Endometrial microvascular endothelial cells (primary cell): ENCODE results near the gene ARHGEF2. TPM values are rescaled to one million over a fixed set of nuclear protein-coding genes. Genes with fewer than 3 reads are reported as not detected.

ENCODE experiments used
- in situ Hi-C: cut with HindIII; loops from 2 replicates; pipeline ENCODE4 v1.10.0; 2017; ENCODE audit warnings: low sequenced_read_pairs, low pct_unique_long_range_greater_than_20kb; ENCODE audit errors: inconsistent ontology term
- total RNA-seq: library from RNA; depleted of rRNA; stranded (reverse); fragments of >200 nt; gene quantifications from one replicate; pipeline ENCODE4 v1.2.3, GENCODE V29; 2015; ENCODE audit errors: inconsistent ontology term

Gene ARHGEF2
- 76.7 TPM for total RNA-seq

DNA sequence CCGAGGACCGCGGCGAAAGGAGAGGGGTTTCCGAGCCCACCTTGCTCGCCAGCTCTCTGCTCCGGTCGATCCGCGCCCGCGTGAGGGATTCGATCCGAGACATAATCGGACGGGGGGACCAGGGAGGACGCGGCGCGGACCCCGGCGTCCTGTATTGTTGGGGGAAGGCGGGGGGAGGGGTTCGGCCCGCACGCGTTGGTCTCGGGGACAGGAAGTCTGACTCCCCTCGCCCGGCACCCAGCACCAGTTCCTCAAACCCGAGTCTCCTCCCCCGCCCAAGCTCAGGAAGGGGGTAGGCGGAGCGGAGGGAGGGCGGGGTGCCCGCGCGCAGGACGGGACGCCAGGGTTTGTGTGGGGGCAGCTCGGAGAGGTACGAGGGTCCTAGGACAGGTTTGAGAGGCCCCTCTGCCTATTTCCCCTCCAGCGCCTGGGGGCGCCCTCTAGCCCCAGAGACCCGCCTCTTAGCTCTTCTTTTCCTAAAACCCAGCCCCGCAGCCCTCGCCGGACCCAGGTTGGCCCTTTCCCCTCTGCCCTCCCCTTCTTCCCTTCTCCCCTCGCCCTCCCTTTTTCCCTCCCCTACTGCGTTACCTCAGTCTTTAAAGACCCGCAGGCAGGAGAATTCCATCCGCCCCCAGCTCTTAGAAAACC, at the start of gene ARHGEF2:
TSS of gene ARHGEF2 (minus strand) at position 223 of the 648 bp plus-strand sequence. CDS start at position 103, 120 bp downstream.
- in situ Hi-C loops, result no loop called here

DNA sequence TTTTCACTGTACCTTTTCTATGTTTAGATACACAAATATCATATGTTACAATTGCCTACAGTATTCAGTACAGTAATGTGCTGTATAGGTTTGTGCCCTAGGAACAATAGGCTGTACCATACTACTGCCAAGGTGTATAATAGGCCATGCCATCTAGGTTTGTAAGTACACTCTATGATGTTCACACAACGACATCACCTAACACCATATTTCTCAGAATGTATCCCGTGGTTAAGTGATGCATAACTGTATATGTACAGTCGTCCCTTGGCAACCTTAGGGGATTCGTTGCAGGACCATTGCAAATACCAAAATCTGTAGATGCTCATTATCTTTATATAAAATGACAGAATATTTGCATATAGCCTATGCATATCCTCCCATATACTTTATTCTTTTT, 48.2 kb upstream of the ARHGEF2 start:
- in situ Hi-C loops, result no loop called here

DNA sequence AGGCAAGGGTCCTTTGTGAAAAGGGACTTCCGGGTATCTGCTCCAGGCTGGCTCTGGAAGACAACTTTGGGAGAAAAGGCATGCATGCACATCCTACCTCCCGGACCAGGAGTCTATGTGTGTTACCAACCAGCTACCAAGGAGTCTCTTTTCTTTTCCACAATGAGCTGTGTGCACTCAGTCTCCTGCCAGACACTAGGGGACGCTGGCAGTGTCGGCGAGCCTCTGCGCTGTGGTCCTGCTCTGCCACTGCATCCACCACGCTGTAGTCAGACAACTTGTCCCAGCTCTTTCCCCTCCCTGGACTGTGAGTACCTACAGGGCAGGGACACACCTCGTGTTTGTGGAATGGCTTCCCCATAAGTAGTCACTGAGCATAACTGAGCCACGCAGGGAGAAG, 47.5 kb upstream of the ARHGEF2 start:
- in situ Hi-C loops, result no loop called here

DNA sequence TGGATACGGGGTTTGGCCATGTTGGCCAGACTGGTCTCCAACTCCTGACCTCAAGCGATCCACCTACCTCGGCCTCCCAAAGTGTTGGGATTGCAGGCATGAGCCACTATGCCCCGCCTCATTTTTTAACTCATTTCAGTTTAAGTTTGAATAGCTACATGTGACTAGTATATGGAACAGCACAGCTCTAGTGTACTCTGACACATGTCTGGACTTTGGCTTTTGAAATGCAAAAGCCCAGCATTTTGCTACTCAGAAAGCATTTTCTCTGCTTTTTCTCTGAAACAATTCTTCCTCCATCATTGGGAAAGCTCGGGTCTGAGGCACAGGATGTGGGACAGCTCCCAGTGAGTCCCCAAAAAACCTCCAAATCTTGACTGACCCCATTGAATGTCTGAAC, 46.5 kb upstream of the ARHGEF2 start:
- in situ Hi-C loops, result no loop called here

DNA sequence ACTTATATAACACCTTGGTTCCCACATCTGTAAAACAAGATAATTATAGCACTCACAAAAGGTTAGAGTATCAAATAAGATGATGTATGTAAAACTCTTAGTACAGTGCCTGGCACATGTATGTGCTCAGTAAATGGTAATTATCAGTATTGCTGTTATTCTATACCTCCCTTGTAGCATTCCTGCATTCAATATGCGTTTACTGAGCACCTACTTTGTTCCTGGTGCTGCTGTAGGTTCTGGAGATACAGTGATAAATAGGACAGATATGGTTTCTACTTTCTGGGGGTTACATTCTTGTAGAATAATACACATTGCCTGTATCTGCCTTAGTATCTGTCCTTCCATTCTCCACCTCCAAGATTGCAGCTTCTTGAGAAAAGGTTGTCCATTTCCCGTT, 43.6 kb upstream of the ARHGEF2 start:
- in situ Hi-C loops, result no loop called here

GRCh38 chr1:156021093-156021428, 42.7 kb upstream of the ARHGEF2 start:
- in situ Hi-C loops, result no loop called here

DNA sequence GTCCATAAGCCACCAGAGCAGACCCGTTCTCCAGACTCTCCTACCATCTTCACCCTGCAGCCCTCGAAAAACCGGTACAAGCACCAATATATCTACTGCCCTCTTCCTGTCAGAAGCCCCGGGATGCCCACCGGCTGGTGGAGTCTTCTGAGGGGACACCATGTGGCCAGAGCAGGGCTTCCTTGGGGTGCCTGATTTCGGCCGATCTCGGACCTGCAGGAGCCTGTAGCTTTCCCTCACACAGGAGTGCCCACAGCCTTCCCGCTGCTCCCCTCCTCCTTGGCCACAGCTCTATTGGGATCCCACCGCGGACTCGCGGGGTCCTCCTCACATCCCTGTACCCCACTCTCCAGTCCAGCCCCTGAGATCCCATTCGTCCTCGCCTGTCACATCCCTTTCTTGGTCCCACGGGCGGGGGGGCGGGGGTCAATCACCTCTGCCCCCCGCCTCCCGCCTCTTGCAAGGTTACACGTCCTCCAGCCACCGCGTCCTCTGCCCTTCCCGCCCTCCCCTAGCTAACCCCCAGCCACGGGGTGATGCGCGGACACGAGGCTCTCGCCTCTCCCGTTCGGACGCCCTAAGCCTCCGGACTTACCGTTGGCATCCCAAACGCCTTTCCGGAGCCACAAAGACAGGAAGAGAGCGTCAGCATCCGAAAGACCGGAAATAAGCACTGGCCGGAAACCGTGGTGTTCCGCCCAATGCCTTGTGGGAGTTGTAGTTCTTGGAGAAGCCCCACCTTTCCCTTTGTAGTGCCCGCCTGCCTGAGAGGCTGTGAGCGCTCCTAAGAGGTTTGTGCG, 42.1 kb upstream of the ARHGEF2 start, which contains the start of gene SSR2:
TSS of gene SSR2 (minus strand) at position 659 of the 800 bp plus-strand sequence. CDS start 784 bp downstream, outside the sequence.
- in situ Hi-C loops, result no loop called here

DNA sequence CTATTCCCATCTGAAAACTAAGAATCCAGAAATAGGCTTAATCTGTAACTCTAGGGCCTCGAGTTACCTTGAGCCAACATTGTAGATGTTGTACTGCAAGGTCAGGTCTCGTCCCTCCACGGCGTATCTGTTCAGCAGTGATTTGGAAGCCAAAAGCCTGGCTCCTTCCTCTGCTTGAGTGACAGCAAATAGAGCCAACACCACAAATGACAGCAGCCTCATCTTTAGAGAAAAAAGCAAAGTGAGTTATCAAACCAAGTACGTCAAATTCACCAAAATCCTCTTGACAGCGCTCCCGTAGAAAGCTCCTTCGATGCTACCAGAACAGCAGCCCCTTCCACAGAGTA, 41.6 kb upstream of the ARHGEF2 start:
- in situ Hi-C loops, result no loop called here

DNA sequence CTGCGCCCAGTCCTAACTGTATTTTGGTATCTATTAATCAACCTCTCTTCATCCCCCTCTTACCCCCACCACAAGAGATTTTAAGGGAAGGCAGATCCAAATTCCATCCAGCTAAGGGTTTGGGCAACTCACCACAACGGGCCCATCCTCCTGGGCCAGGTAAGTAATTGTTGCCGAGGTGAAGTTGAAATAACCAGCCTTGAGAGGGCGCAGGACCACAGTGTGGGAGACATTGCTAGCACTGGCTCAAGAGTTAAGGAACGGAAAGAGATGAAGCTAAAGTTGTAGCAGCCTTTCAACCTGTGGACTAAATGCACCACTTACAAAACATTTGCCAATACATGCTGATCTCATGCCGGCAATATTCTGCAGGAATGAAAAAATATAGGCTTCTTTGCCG, 36.5 kb upstream of the ARHGEF2 start:
- in situ Hi-C loops, result no loop called here

- in situ Hi-C loops, result no loop called here
These were observed 33.9 kb upstream of the ARHGEF2 start for GRCh38 chr1:156012051-156012817.

- in situ Hi-C loops, result no loop called here
These were observed 31.1 kb upstream of the ARHGEF2 start for GRCh38 chr1:156009404-156009803.

DNA sequence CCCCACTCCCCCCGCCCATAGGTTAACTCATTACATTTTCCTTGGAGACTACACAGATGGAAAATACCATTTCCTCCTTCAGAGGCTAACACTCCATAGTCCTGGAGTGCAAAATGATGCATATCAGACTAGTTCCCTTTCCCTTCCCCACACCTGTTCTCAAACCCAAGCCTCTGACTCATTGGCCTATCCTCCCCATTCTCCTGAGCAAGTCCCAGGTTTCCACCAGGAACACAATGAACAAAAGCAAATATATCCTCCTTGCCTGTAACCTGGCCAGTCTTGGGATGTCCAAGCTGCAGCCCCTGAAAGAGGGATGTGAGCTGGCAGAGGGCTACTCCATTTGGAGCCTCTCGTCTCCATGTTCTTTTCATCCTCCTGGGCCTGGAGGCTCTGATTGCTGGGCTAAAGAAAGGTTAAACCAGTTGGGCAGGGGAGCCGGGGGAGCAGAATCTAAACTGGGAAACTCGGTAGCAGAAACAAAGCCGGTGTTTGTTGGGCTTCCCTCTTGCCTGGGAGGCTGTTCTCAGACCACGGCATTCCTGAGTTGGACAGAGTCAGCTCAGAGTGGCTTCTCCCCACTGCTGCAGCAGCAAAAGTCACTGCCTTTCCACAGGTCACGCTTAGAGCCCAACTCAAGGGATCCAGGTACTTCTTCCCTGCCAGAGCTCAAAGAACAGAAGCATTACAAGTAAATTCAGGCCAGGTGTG, 28.5 kb upstream of the ARHGEF2 start:
- in situ Hi-C loops, result no loop called here

DNA sequence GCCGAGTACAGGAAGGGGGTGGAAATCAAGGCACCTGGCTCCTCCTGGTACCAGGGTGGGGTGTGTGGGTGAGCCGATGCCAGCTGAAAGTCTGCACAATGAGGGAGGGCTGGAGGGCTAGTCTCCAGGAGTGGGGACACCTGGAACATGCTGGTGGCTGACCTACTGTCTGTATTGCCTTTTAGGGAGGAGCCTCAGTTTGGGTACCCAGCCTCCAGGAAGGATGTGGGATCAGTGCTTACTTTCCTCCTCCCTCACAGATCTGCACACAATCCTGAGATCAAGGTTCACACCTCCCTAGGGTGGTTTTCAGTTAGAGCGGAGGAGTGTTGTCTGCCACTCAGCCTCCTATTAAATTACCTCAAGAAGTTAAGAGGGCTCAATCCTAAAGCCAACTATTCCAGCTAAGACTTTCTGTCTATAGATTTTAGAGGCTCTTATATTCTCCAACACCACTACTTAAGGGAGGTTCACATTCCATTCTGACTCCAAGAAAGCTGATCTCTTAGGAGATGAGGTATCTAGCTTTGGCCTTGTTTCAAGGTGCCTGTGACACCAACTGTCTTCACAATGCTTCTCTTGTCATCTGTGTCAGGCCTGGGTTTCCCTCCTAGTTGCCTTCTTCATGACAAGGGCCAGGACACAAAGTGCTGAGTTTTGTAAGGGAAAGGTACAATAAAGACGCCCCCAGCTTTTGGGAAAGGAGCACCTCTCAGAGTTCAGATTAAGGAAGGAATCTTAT, 26.7 kb upstream of the ARHGEF2 start:
- in situ Hi-C loops, result no loop called here

DNA sequence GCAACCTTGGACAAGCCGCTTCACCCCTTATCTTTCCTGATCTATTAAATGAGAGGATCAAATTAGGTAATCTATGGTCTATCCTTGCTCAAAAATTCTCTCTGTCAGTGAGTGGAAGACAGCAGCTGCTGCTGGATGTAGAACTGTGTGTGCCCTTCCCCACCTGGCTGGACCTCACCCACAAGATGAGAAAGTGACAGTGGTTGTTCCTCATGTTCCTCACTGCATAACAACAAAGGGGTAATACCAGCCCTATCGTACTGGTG, 25.5 kb upstream of the ARHGEF2 start:
- in situ Hi-C loops, result no loop called here

GRCh38 chr1:156002188-156002911, 24.0 kb upstream of the ARHGEF2 start:
- in situ Hi-C loops, result no loop called here

GRCh38 chr1:156001662-156002171, 23.4 kb upstream of the ARHGEF2 start:
- in situ Hi-C loops, result no loop called here

GRCh38 chr1:156001021-156001661, 22.8 kb upstream of the ARHGEF2 start:
- in situ Hi-C loops, result no loop called here

GRCh38 chr1:155999964-156000363, 21.6 kb upstream of the ARHGEF2 start:
- in situ Hi-C loops, result no loop called here
